GM18517 (cell line): ENCODE data around the gene ACTN4.

Source experiments
- ATAC-seq: cut with Tn5 transposase; IDR thresholded peaks from one replicate; pipeline ENCODE4 v1.9.1; 2021; ENCODE audit warnings: mild to moderate bottlenecking, moderate library complexity; ENCODE audit not compliant: unreplicated experiment

Gene ACTN4

GRCh38 chr19:38693380-38694223 is 46.2 kb downstream of the ACTN4 start:
- ATAC-seq = no peak

DNA sequence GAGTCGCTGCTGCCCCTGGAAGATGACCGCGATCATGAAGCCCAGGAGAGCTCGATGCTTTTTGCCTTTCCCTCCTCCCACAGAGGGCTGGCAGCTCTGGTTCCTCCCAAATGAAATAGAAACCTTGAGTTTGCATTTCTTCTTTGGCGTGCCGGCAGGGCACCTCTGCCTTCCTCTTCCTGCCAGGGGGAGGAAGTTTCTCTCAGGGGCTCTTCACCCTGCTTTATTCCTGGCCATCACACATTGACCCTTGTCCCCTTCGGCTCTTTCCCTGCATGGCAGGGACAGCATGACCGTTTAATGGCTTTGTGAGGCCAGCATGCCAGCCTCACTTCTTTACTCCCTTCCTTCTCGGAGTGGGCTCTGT is 47.9 kb downstream of the ACTN4 start:
- ATAC-seq = no peak

- no peak for ATAC-seq
Measured at GRCh38 chr19:38695832-38696728, 48.6 kb downstream of the ACTN4 start.

DNA sequence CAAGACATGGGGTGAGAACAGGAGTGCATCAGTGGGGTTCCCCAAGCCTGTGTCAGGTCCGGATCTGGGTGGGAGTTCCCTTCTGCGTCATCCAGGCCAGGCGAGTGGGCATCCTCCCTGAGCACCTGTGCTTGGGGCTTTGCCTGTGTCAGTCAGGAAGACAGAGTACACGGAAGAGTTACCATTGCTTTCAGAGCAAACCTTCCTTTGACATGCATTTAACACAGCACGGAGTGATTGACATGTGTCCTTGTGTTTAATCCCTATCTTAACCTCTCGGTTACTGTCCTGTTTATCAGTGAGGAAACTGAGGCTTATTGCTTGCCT is 49.2 kb downstream of the ACTN4 start:
- no peak for ATAC-seq

GRCh38 chr19:38697197-38697596 is 49.7 kb downstream of the ACTN4 start:
- ATAC-seq = no peak

DNA sequence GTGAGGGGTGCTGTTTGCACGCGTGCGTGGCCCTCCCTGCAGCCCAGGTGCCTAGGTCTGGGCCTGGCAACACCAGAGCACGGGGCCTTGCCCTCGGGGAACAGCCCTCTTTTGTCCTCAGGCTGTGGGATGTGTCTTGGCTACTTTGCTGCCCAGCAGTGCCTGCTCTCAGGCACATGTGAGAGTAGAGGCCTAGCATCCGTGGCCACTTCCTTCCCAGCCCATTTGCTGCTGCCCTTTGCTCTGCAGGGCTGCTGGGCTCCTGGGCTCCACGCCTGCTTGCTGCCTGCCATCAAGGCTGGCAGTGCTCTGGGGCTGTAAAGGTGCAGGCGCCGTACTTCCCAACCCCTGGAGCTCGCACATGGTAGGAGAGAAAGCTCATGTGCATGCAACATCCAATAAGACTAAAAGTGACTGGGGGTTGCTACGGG is 50.2 kb downstream of the ACTN4 start:
- no peak for ATAC-seq

GRCh38 chr19:38698225-38699026 is 51.0 kb downstream of the ACTN4 start:
- no peak for ATAC-seq

DNA sequence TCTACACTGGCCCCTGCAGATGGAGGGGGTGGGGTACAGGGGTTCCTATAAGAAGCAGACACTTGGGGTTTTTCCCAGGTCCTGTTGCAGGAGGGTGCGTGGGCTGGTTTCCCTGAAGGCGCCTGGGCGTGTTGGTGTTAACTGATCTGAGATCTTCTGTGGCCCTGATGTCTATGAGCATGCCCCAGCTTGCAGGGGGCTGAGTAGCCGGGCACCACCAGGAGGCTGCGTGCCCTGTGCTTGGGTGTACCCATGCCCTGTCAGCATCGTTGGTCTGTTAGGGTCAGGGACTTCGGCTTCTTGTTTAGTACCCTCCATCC is 51.5 kb downstream of the ACTN4 start:
- ATAC-seq = no peak

GRCh38 chr19:38699647-38700349 is 52.3 kb downstream of the ACTN4 start:
- ATAC-seq = no peak

- ATAC-seq = no peak
Measured at GRCh38 chr19:38700350-38700901, 53.0 kb downstream of the ACTN4 start.

DNA sequence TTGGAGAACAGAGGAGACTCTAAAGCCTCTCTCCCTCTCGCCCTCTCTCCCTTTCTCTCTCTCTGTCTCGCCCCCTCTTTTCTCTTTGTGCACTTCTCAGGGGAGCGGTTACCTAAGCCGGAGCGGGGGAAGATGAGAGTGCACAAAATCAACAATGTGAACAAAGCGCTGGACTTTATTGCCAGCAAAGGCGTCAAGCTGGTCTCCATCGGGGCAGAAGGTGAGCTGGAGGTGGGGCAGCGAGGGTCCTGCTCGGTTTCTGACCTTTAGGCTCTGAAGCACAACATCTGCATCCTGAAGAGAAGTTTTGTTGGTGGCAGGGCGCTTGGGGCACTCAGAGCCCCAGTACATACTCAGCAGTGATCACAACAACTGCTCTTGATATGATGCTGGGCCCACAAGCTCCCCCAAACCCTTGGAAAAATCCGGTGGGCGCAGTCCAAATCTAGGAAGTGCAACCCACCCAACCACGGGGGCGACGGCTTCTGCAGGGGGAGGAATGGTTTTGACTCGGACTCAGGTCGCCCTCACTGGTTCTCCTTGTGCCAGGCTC is 53.5 kb downstream of the ACTN4 start:
- no peak for ATAC-seq

DNA sequence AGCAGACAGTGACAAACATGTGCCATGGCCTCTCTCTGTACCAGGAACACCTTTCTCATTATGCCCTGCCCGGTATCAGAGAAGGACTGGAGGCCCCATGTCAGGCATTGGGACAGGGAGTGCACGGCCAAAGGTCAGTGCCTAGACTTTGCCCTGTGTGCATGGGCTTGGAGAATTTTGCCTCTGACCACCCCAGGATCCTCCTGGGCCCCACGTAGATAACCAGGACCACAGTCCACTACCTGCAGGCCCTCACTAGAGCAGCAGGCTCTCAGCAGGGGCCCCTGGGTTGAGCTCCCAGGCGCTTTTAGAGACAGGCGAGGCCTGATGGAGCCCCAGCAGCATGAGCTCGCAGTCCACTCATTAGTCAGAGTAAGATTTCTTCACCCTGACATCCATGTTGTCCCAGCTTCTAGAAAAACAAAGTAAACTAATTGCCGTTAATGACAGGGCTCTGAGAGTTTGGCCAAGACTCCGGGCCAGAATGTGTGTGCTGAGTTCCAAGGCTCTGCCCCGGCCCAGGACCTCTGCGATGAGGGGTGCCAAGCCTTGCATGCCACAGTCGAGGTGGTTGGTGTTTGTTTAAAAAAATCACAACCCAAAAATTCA is 54.1 kb downstream of the ACTN4 start:
- no peak for ATAC-seq

- ATAC-seq = no peak
Measured at GRCh38 chr19:38702278-38702677, 54.8 kb downstream of the ACTN4 start.

- no peak for ATAC-seq
Measured at GRCh38 chr19:38703509-38703908, 56.1 kb downstream of the ACTN4 start.

- no peak for ATAC-seq
Measured at GRCh38 chr19:38704488-38705026, 57.1 kb downstream of the ACTN4 start.

GRCh38 chr19:38705197-38706019 is 58.0 kb downstream of the ACTN4 start:
- ATAC-seq = no peak

DNA sequence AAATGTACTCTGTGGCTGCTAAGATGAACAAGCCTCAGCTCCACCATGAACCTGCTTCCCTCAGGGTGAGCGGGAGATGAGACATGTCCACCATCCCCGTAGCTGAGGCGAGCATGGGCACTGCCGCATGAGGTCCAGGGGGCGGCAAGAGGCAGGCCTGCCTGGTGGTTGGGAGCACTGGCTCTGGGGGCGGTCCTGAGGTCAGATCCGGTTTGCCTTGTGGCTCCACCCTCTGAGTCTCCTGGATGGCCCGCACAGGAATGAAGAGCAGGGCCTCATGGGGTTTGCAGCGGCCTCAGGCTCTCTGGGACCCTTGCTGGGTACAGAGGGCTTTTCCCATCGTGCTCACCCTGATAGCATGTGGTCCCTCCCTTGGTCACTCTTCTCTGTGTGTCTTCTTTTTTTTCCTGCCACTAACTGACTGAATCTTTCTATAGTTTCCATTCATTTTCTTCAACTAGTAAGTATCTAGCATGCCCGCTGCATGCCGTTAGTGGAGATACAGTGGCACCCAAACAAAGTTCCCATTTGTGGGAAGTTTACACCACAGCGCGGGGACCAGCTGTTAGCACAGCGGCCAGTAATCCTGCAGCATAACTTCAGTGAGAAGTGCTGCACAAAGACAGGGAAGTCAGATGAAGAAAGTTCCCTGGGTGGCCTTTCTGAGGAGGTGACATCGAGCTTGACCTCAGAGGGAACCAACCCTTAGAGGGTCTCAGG is 59.5 kb downstream of the ACTN4 start:
- ATAC-seq = no peak

GRCh38 chr19:38707512-38708114 is 60.2 kb downstream of the ACTN4 start:
- no peak for ATAC-seq
